SU-DHL-6 (cell line): ENCODE results near the gene PHAF1.

Experiments
- H2AFZ ChIP-seq: fragments of 200-600 bp; sonication (generic); 2 replicates; pipeline ENCODE4 v1.6.1; 2014; ENCODE audit warnings: low read depth, mild to moderate bottlenecking, moderate library complexity, mixed read lengths, antibody characterized with exemption, low read length; ENCODE audit not compliant: severe bottlenecking
- H3F3A ChIP-seq: fragments of 200-600 bp; shearing (Covaris generic); 2 replicates; pipeline ENCODE4 v1.6.0; 2016; ENCODE audit warnings: antibody characterized with exemption, mild to moderate bottlenecking; ENCODE audit not compliant: insufficient read depth
- H3K27ac ChIP-seq: fragments of 200-600 bp; sonication (generic); 2 replicates; pipeline ENCODE4 v1.5.1; 2016; ENCODE audit warnings: low read depth, mild to moderate bottlenecking, low read length, moderate library complexity, mixed read lengths
- H3K27me3 ChIP-seq: fragments of 200-600 bp; sonication (generic), shearing (Covaris generic); 2 replicates; pipeline ENCODE4 v1.6.0; 2014; ENCODE audit warnings: mild to moderate bottlenecking, low read length
- H3K36me3 ChIP-seq: fragments of 200-600 bp; sonication (generic); 2 replicates; pipeline ENCODE4 v1.6.1; 2014; ENCODE audit warnings: mild to moderate bottlenecking, low read length, mixed read lengths
- H3K4me2 ChIP-seq: fragments of 300-600, 200-600 bp; shearing (Covaris generic), sonication (generic); 2 replicates; pipeline ENCODE4 v1.6.0; 2014; ENCODE audit warnings: low read length, low read depth, mild to moderate bottlenecking; ENCODE audit not compliant: poor library complexity, severe bottlenecking
- H3K4me3 ChIP-seq: fragments of 200-600 bp; sonication (generic); 2 replicates; pipeline ENCODE4 v1.5.1; 2014; ENCODE audit warnings: antibody characterized with exemption, low read length, mild to moderate bottlenecking, mixed read lengths; ENCODE audit not compliant: insufficient read depth, poor library complexity, severe bottlenecking
- H3K79me2 ChIP-seq: fragments of 200-600 bp; sonication (generic); 2 replicates; pipeline ENCODE4 v1.6.1; 2014; ENCODE audit warnings: mild to moderate bottlenecking, low read length, moderate library complexity; ENCODE audit not compliant: insufficient read depth
- H3K9ac ChIP-seq: fragments of 200-600 bp; sonication (generic); 2 replicates; pipeline ENCODE4 v1.7.0; 2014; ENCODE audit warnings: mild to moderate bottlenecking, low read length
- H3K9me2 ChIP-seq: fragments of 200-600 bp; sonication (generic); replicated peaks from 2 replicates; pipeline ENCODE4 v1.6.1; 2014; ENCODE audit warnings: low read length; ENCODE audit not compliant: insufficient read depth
- H3K9me3 ChIP-seq: fragments of 200-600 bp; sonication (generic); 2 replicates; pipeline ENCODE4 v1.6.1; 2014; ENCODE audit warnings: low read length, mixed read lengths; ENCODE audit not compliant: insufficient read depth
- H4K20me1 ChIP-seq: fragments of 200-600 bp; sonication (generic); 2 replicates; pipeline ENCODE4 v1.6.1; 2014; ENCODE audit warnings: low read depth, mild to moderate bottlenecking, antibody characterized with exemption, low read length, moderate library complexity, mixed read lengths
- EZH2phosphoT487 ChIP-seq: fragments of 200-600 bp; sonication (generic), shearing (Covaris generic); conservative IDR thresholded peaks from 2 replicates; pipeline ENCODE4 v1.6.1; 2018; ENCODE audit warnings: mild to moderate bottlenecking, antibody characterized with exemption, low read length, moderate library complexity, mixed read lengths
- TF ChIP-seq, protein P1 (sequence below): fragments of 200-600 bp; sonication (generic); IDR thresholded peaks from one replicate; pipeline ENCODE4 v1.5.1; 2017; ENCODE audit warnings: antibody characterized with exemption, mild to moderate bottlenecking, low read length, moderate library complexity; ENCODE audit not compliant: insufficient read depth, poor library complexity, severe bottlenecking

PHAF1 gene

DNA sequence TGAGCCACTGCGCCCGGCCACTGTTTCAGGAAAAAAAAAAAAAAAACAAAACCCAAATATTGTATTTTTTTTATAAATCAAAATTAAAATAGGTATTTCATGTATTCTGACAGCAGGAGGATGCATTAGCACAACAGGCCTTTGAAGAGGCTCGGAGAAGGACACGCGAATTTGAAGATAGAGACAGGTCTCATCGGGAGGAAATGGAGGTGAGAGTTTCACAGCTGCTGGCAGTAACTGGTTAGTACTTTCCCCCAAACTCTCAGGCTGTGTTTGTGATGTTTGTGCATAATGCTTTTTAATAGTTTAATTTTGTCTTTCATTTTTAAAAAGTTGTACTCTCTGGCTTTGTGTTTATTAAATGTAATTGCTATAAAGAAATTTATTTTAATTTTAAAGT lies 27.6 kb upstream of the PHAF1 start:
- Histone ChIP-seq H4K20me1 (no peaks in the 10 kb centered on the region), H3F3A (peaks cover 11% of the 10 kb centered on the region; the same call in 1 of the 2 replicates), H3K4me3 (no peak overlapping the region), H3K9ac (no peak overlapping the region), H3K27ac (no peak overlapping the region), H3K9me3 (no peaks in the 10 kb centered on the region), H3K27me3 (no peaks in the 10 kb centered on the region), H3K9me2 (no peaks in the 10 kb centered on the region), H2AFZ (no peak overlapping the region), H3K79me2 (peaks cover 11% of the 10 kb centered on the region; the same call in 1 of the 2 replicates), H3K4me2 (no peak overlapping the region), H3K36me3 (peaks cover 7% of the 10 kb centered on the region; the same call in 1 of the 2 replicates)
- no peak for TF ChIP-seq EZH2phosphoT487
- TF ChIP-seq, protein P1, sequence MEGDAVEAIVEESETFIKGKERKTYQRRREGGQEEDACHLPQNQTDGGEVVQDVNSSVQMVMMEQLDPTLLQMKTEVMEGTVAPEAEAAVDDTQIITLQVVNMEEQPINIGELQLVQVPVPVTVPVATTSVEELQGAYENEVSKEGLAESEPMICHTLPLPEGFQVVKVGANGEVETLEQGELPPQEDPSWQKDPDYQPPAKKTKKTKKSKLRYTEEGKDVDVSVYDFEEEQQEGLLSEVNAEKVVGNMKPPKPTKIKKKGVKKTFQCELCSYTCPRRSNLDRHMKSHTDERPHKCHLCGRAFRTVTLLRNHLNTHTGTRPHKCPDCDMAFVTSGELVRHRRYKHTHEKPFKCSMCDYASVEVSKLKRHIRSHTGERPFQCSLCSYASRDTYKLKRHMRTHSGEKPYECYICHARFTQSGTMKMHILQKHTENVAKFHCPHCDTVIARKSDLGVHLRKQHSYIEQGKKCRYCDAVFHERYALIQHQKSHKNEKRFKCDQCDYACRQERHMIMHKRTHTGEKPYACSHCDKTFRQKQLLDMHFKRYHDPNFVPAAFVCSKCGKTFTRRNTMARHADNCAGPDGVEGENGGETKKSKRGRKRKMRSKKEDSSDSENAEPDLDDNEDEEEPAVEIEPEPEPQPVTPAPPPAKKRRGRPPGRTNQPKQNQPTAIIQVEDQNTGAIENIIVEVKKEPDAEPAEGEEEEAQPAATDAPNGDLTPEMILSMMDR = no peak

DNA sequence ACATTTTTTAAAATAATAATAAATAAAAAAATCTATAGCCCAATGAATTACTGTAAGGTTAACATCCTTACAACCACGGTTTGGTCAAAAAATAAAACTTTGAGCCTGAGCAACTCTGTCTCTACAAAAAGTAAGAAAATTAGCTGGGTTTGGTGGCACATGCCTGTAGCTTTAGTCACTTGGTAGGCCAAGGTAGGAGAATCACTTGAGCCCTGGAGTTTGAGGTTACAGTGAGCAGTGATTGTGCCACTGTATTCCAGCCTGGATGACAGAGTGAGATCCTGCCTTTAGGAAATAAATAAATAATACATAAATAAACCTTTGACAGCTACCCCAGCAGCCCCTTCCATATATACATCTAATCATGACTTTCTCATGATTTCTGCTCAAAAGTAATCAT lies 26.9 kb upstream of the PHAF1 start:
- TF ChIP-seq, protein P1 = no peak
- no peak for TF ChIP-seq EZH2phosphoT487
- no peaks in the 10 kb centered on the region for H4K20me1 ChIP-seq
- no peak overlapping the region for H3K9ac ChIP-seq
- H3K9me3 ChIP-seq = no peaks in the 10 kb centered on the region
- H2AFZ ChIP-seq = no peak overlapping the region
- no peaks in the 10 kb centered on the region for H3K9me2 ChIP-seq
- H3K79me2 ChIP-seq = peaks cover 11% of the 10 kb centered on the region; the same call in 1 of the 2 replicates
- H3F3A ChIP-seq = peaks cover 11% of the 10 kb centered on the region; the same call in 1 of the 2 replicates
- H3K4me3 ChIP-seq = no peak overlapping the region
- no peak overlapping the region for H3K4me2 ChIP-seq
- no peak overlapping the region for H3K27ac ChIP-seq
- H3K27me3 ChIP-seq = no peaks in the 10 kb centered on the region
- peaks cover 7% of the 10 kb centered on the region; the same call in 1 of the 2 replicates for H3K36me3 ChIP-seq

DNA sequence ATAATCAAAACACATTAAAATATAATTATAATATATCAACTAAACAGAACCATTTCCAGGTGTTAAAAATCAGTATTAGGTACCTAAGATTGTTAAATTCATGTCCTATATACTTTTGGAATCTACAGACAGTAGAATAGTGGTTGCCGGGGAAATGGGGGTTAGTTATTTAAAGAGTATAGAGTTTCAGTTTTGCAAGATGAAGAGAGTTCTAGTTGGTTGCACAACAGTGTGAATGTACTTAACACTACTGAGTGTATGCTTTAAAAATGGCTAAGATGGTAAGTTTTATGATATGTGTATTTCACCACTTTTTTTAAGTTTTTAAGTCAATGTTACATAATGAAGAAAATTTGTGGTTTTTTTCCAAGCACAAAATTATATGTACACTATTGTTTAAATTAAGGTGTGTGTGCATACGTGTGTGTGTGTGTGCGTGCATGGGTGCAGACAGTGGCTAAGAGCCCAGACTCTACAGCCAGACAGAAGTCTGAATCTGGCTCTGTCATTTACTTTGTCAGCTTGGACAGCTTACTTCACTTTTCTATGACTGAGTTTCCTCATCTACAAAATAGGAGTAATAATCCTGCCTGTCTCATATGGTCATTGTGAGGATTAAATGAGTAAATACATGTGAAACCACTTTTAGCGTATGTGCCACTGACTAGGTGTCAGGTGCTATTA lies 25.3 kb upstream of the PHAF1 start:
- Histone ChIP-seq H3K9me2 (no peaks in the 10 kb centered on the region), H2AFZ (no peak overlapping the region), H3K4me2 (no peak overlapping the region), H3F3A (peaks cover 18% of the 10 kb centered on the region; the same call in 1 of the 2 replicates), H3K9me3 (no peaks in the 10 kb centered on the region), H3K79me2 (peaks cover 17% of the 10 kb centered on the region), H4K20me1 (no peaks in the 10 kb centered on the region), H3K9ac (no peak overlapping the region), H3K4me3 (no peak overlapping the region), H3K27me3 (no peaks in the 10 kb centered on the region), H3K36me3 (peaks cover 12% of the 10 kb centered on the region; the same call in 1 of the 2 replicates), H3K27ac (no peak overlapping the region)
- no peak for TF ChIP-seq EZH2phosphoT487
- TF ChIP-seq, protein P1 = no peak
